WTC11 (cell line): ENCODE results near the gene FBXW4. TPM values are rescaled to one million over a fixed set of nuclear protein-coding genes. Genes with fewer than 3 reads are reported as not detected.

Source experiments
- ATAC-seq: fragments of 200-7000 bp; cut with Tn5 transposase; 2 replicates; pipeline ENCODE4 v1.10.0; 2021; ENCODE audit warnings: mild to moderate bottlenecking, moderate library complexity
- CTCF ChIA-PET: fragments of 300-600 bp; sonication (Branson Sonifier 250); formaldehyde crosslinking; loops from one replicate; lab custom pipeline; 2021; ENCODE audit warnings: antibody characterized with exemption; lab: Charles Lee
- POLR2A ChIA-PET: fragments of 350-600 bp; sonication (Branson Sonifier 250); formaldehyde crosslinking; loops from one replicate; lab custom pipeline; 2021; ENCODE audit warnings: antibody characterized with exemption; lab: Charles Lee
- DNase-seq: peaks from one replicate; pipeline ENCODE4 v3.0.0; 2021; ENCODE audit warnings: low spot score
- H3K27ac Mint-ChIP-seq: 2 replicates; pipeline ENCODE4 v1.8.0; 2021; ENCODE audit warnings: mixed read lengths
- H3K27me3 Mint-ChIP-seq: 2 replicates; pipeline ENCODE4 v1.8.0; 2021; ENCODE audit warnings: low read depth, mild to moderate bottlenecking, moderate library complexity, mixed read lengths
- H3K36me3 Mint-ChIP-seq: 2 replicates; pipeline ENCODE4 v1.8.0; 2021; ENCODE audit warnings: mixed read lengths
- H3K4me1 Mint-ChIP-seq: 2 replicates; pipeline ENCODE4 v1.8.0; 2022; ENCODE audit warnings: mixed read lengths
- H3K4me3 Mint-ChIP-seq: 2 replicates; pipeline ENCODE4 v1.8.0; 2021; ENCODE audit warnings: mild to moderate bottlenecking, moderate library complexity, mixed read lengths
- H3K9me3 Mint-ChIP-seq: 2 replicates; pipeline ENCODE4 v1.8.0; 2021; ENCODE audit warnings: mixed read lengths
- ARID4B ChIP-seq: sonication (generic); formaldehyde crosslinking; IDR thresholded peaks from 2 replicates; pipeline ENCODE4 v1.8.0; 2023; ENCODE audit warnings: missing genetic modification reagents, mild to moderate bottlenecking, borderline replicate concordance
- ATF1 ChIP-seq: sonication (generic); formaldehyde crosslinking; IDR thresholded peaks from 2 replicates; pipeline ENCODE4 v1.8.1; 2023; ENCODE audit warnings: mild to moderate bottlenecking, moderate library complexity, missing genetic modification reagents
- ATF3 ChIP-seq: sonication (generic); formaldehyde crosslinking; conservative IDR thresholded peaks from 2 replicates; pipeline ENCODE4 v1.8.1; 2022; ENCODE audit warnings: mild to moderate bottlenecking, missing genetic modification reagents
- ATF6 ChIP-seq: sonication (generic); formaldehyde crosslinking; IDR thresholded peaks from 2 replicates; pipeline ENCODE4 v1.8.1; 2023; ENCODE audit warnings: mild to moderate bottlenecking, missing genetic modification reagents
- E2F4 ChIP-seq: sonication (generic); formaldehyde crosslinking; IDR thresholded peaks from 2 replicates; pipeline ENCODE4 v1.8.1; 2022; ENCODE audit warnings: low read depth, mild to moderate bottlenecking, moderate library complexity, missing genetic modification reagents, borderline replicate concordance
- FOXP1 ChIP-seq: sonication (generic); formaldehyde crosslinking; IDR thresholded peaks from 2 replicates; pipeline ENCODE4 v1.8.0; 2022; ENCODE audit warnings: missing genetic modification reagents, mild to moderate bottlenecking, moderate library complexity, borderline replicate concordance
- HMGA2 ChIP-seq: fragments of 250-450 bp; sonication (Bioruptor Pico); IDR thresholded peaks from 2 replicates; pipeline ENCODE4 v1.4.0; 2021; ENCODE audit warnings: mild to moderate bottlenecking, moderate library complexity
- JUN ChIP-seq: sonication (generic); formaldehyde crosslinking; IDR thresholded peaks from 2 replicates; pipeline ENCODE4 v1.8.0; 2023; ENCODE audit warnings: mild to moderate bottlenecking, missing genetic modification reagents
- NR2C2 ChIP-seq: sonication (generic); formaldehyde crosslinking; IDR thresholded peaks from 2 replicates; pipeline ENCODE4 v1.8.0; 2022; ENCODE audit warnings: mild to moderate bottlenecking, missing genetic modification reagents
- SMAD3 ChIP-seq: sonication (generic); formaldehyde crosslinking; IDR thresholded peaks from 2 replicates; pipeline ENCODE4 v1.8.0; 2022; ENCODE audit warnings: missing genetic modification reagents, mild to moderate bottlenecking, borderline replicate concordance
- SOX15 ChIP-seq: fragments of 250-450 bp; sonication (Bioruptor Pico); IDR thresholded peaks from 2 replicates; pipeline ENCODE4 v1.9.0; 2021; ENCODE audit warnings: mild to moderate bottlenecking
- SP1 ChIP-seq: sonication (generic); formaldehyde crosslinking; conservative IDR thresholded peaks from 2 replicates; pipeline ENCODE4 v1.8.1; 2022; ENCODE audit warnings: missing genetic modification reagents
- TEAD1 ChIP-seq: sonication (generic); formaldehyde crosslinking; IDR thresholded peaks from 2 replicates; pipeline ENCODE4 v1.8.0; 2022; ENCODE audit warnings: mild to moderate bottlenecking, missing genetic modification reagents
- ZBTB21 ChIP-seq: sonication (generic); formaldehyde crosslinking; IDR thresholded peaks from 2 replicates; pipeline ENCODE4 v1.8.1; 2023; ENCODE audit warnings: mild to moderate bottlenecking, missing genetic modification reagents, borderline replicate concordance
- ZNF121 ChIP-seq: sonication (generic); formaldehyde crosslinking; IDR thresholded peaks from 2 replicates; pipeline ENCODE4 v1.8.0; 2023; ENCODE audit warnings: missing genetic modification reagents
- ZNF138 ChIP-seq: sonication (generic); formaldehyde crosslinking; conservative IDR thresholded peaks from 2 replicates; pipeline ENCODE4 v1.8.1; 2022; ENCODE audit warnings: mild to moderate bottlenecking, moderate library complexity, missing genetic modification reagents
- ZNF281 ChIP-seq: sonication (generic); formaldehyde crosslinking; IDR thresholded peaks from 2 replicates; pipeline ENCODE4 v1.8.0; 2023; ENCODE audit warnings: mild to moderate bottlenecking, missing genetic modification reagents
- ZNF317 ChIP-seq: sonication (generic); formaldehyde crosslinking; IDR thresholded peaks from 2 replicates; pipeline ENCODE4 v1.8.1; 2023; ENCODE audit warnings: low read depth, mild to moderate bottlenecking, moderate library complexity, missing genetic modification reagents, borderline replicate concordance
- ZNF423 ChIP-seq: fragments of 250-450 bp; sonication (Bioruptor Pico); IDR thresholded peaks from 2 replicates; pipeline ENCODE4 v2.1.2; 2022; ENCODE audit warnings: mild to moderate bottlenecking, moderate library complexity
- ZNF425 ChIP-seq: fragments of 250-450 bp; sonication (Bioruptor Pico); conservative IDR thresholded peaks from 2 replicates; pipeline ENCODE4 v1.9.0; 2021; ENCODE audit warnings: mild to moderate bottlenecking
- ZNF671 ChIP-seq: fragments of 250-450 bp; sonication (Bioruptor Pico); IDR thresholded peaks from 2 replicates; pipeline ENCODE4 v1.8.0; 2021; ENCODE audit warnings: mild to moderate bottlenecking
- total RNA-seq: library from RNA; stranded (reverse); gene quantifications from 3 replicates; pipeline ENCODE4 v1.2.3, GENCODE V29; 2021

FBXW4 gene
- total RNA-seq, 1 experiment from 2014 or later: 45.3 TPM

GRCh38 chr10:101612086-101612485 is 82.9 kb downstream of the FBXW4 start:
- Mint-ChIP-seq H3K4me3 (no peak overlapping the region), H3K27me3 (no peaks in the 10 kb centered on the region), H3K4me1 (peaks cover 23% of the 10 kb centered on the region), H3K27ac (no peak overlapping the region; the same call in 1 of the 2 replicates), H3K9me3 (no peaks in the 10 kb centered on the region), H3K36me3 (peaks cover 15% of the 10 kb centered on the region)
- ChIA-PET CTCF (interaction anchor here (8.5 kb wide), 1 partner anchor 7 kb away, joined by 167 read pairs; no protein-coding TSS in a partner anchor), POLR2A (no interaction called here)
- TF ChIP-seq ZNF423 (CRISPR knock-in tag) (no peak), ZNF425 (no peak), ZNF281 (CRISPR knock-in tag) (no peak)
- no peak for ATAC-seq
- DNase-seq: no peak

- no peaks in the 10 kb centered on the region for H3K9me3 Mint-ChIP-seq
- H3K27me3 Mint-ChIP-seq: no peaks in the 10 kb centered on the region
- H3K4me3 Mint-ChIP-seq: no peak overlapping the region
- H3K27ac Mint-ChIP-seq: peak overlapping the region; percentile 27; the same call in 1 of the 2 replicates
- no peak for ATAC-seq
- peaks cover 18% of the 10 kb centered on the region for H3K36me3 Mint-ChIP-seq
- ChIA-PET POLR2A (no interaction called here), CTCF (interaction anchor here (1.8 kb wide), 1 partner anchor 170 kb away, joined by 5 read pairs; no protein-coding TSS in a partner anchor)
- DNase-seq: no peak
- peaks cover 26% of the 10 kb centered on the region for H3K4me1 Mint-ChIP-seq
- TF ChIP-seq E2F4 (CRISPR knock-in tag) (no peak), ATF1 (CRISPR knock-in tag) (no peak), ZNF317 (no peak), ZNF121 (CRISPR knock-in tag) (no peak), SMAD3 (CRISPR knock-in tag) (no peak), ARID4B (CRISPR knock-in tag) (no peak), SOX15 (CRISPR knock-in tag) (no peak), ZNF138 (CRISPR knock-in tag) (no peak), ZNF423 (CRISPR knock-in tag) (no peak), ZBTB21 (CRISPR knock-in tag) (no peak), HMGA2 (CRISPR knock-in tag) (no peak), ATF3 (CRISPR knock-in tag) (no peak), JUN (CRISPR knock-in tag) (no peak), NR2C2 (no peak), ATF6 (no peak), FOXP1 (CRISPR knock-in tag) (no peak), ZNF671 (CRISPR knock-in tag) (no peak), SP1 (no peak), TEAD1 (CRISPR knock-in tag) (no peak)
These were observed 83.7 kb downstream of the FBXW4 start for GRCh38 chr10:101611096-101611905.
